ENCODE data around the gene CHTF8.

- no peak for TF ChIP-seq TCF7L2 (IDR thresholded peaks at IDR 0.05; ENCODE audit: borderline replicate concordance, low read depth, low read length)
- no peak for TF ChIP-seq CTCF (tag by site-specific recombination; IDR thresholded peaks at IDR 0.05)
Observed at GRCh38 chr16:69115837-69116236, 16.6 kb downstream of the CHTF8 start.

Data from HEK293 (cell line).